Parathyroid adenoma (tissue), 2 donors: Measurements from ENCODE around the gene CRABP2.
A peak's percentile ranks its signal among the peaks of the same experiment; 100 is the strongest.

Experiments used
- H2AFZ ChIP-seq: fragments of 300-600 bp; sonication (generic); one replicate; pipeline ENCODE4 v1.7.0; 2017; ENCODE audit warnings: antibody characterized with exemption, mild to moderate bottlenecking
- H3K27ac ChIP-seq: fragments of 300-600 bp; sonication (generic); one replicate; pipeline ENCODE4 v1.7.0; 2017
- H3K27me3 ChIP-seq: fragments of 300-600 bp; sonication (generic); one replicate; pipeline ENCODE4 v1.7.0; 2017; ENCODE audit warnings: low read length; ENCODE audit not compliant: control insufficient read depth, insufficient read depth
- H3K36me3 ChIP-seq: fragments of 300-600 bp; sonication (generic); one replicate; pipeline ENCODE4 v1.7.0; 2017; ENCODE audit warnings: low read length; ENCODE audit not compliant: control insufficient read depth, insufficient read depth
- H3K4me1 ChIP-seq: fragments of 300-600 bp; sonication (generic); one replicate; pipeline ENCODE4 v1.7.0; 2017; ENCODE audit warnings: control low read depth
- H3K4me2 ChIP-seq: fragments of 300-600 bp; sonication (generic); one replicate; pipeline ENCODE4 v1.7.0; 2017; ENCODE audit warnings: low read length
- H3K4me3 ChIP-seq: fragments of 300-600 bp; sonication (generic); one replicate; pipeline ENCODE4 v1.7.0; 2017; ENCODE audit warnings: low read depth, low read length
- H3K79me2 ChIP-seq: fragments of 300-600 bp; sonication (generic); one replicate; pipeline ENCODE4 v1.7.0; 2017; ENCODE audit warnings: control low read depth
- H3K9ac ChIP-seq: fragments of 300-600 bp; sonication (generic); one replicate; pipeline ENCODE4 v1.7.0; 2017; ENCODE audit warnings: mild to moderate bottlenecking
- H3K9me3 ChIP-seq: fragments of 300-600 bp; sonication (generic); one replicate; pipeline ENCODE4 v1.7.0; 2017; ENCODE audit warnings: low read length; ENCODE audit not compliant: control insufficient read depth
- CTCF ChIP-seq: fragments of 300-600 bp; sonication (generic); IDR thresholded peaks from one replicate; pipeline ENCODE4 v1.7.0; 2017; ENCODE audit warnings: antibody characterized with exemption, mild to moderate bottlenecking
- donor health status: primary hyperparathyroidism.

CRABP2 gene

GRCh38 chr1:156728599-156729462 is 23.4 kb upstream of the CRABP2 start, which contains the start of gene ISG20L2:
ISG20L2 (minus strand) TSS chr1:156728766; CDS start chr1:156727652, 1,114 bp downstream.
- Histone ChIP-seq H3K27ac (peak within 1 kb of the TSS; percentile 91), H3K9me3 (no peaks in the 10 kb centered on the region), H3K4me3 (peak within 1 kb of the TSS; percentile 95), H3K36me3 (no peaks in the 10 kb centered on the region), H3K79me2 (peaks cover 12% of the 10 kb centered on the region), H2AFZ (peak within 1 kb of the TSS; percentile 76), H3K9ac (peak within 1 kb of the TSS; percentile 76), H3K27me3 (no peaks in the 10 kb centered on the region), H3K4me2 (peak within 1 kb of the TSS; percentile 97), H3K4me1 (no peaks in the 10 kb centered on the region)
- TF ChIP-seq CTCF = no peak

- no peak for TF ChIP-seq CTCF
- peak within 1 kb of the TSS; percentile 95 for H3K4me3 ChIP-seq
- peaks cover 14% of the 10 kb centered on the region for H3K79me2 ChIP-seq
- H3K9ac ChIP-seq = peak within 1 kb of the TSS; percentile 76
- no peaks in the 10 kb centered on the region for H3K27me3 ChIP-seq
- H3K4me2 ChIP-seq = peak within 1 kb of the TSS; percentile 97
- peak within 1 kb of the TSS; percentile 91 for H3K27ac ChIP-seq
- H3K36me3 ChIP-seq = no peaks in the 10 kb centered on the region
- no peaks in the 10 kb centered on the region for H3K9me3 ChIP-seq
- H2AFZ ChIP-seq = peak within 1 kb of the TSS; percentile 76
- H3K4me1 ChIP-seq = no peaks in the 10 kb centered on the region
Measured at GRCh38 chr1:156727926-156728598, 22.7 kb upstream of the CRABP2 start, which contains the start of gene METTL25B. METTL25B (plus strand) TSS chr1:156728469; CDS start chr1:156729105, 636 bp downstream.

GRCh38 chr1:156727492-156727891 is 22.1 kb upstream of the CRABP2 start:
- Histone ChIP-seq H3K4me1 (no peaks in the 10 kb centered on the region), H3K27ac (no peak overlapping the region), H3K36me3 (no peaks in the 10 kb centered on the region), H3K4me2 (peak overlapping the region; percentile 69), H3K79me2 (peaks cover 14% of the 10 kb centered on the region), H2AFZ (no peak overlapping the region), H3K9ac (no peak overlapping the region), H3K27me3 (no peaks in the 10 kb centered on the region), H3K4me3 (peak overlapping the region; percentile 68), H3K9me3 (no peaks in the 10 kb centered on the region)
- no peak for TF ChIP-seq CTCF

GRCh38 chr1:156726549-156727226 is 21.3 kb upstream of the CRABP2 start:
- Histone ChIP-seq H3K36me3 (no peaks in the 10 kb centered on the region), H2AFZ (no peak overlapping the region), H3K27ac (no peak overlapping the region), H3K27me3 (no peaks in the 10 kb centered on the region), H3K79me2 (peaks cover 14% of the 10 kb centered on the region), H3K9me3 (no peaks in the 10 kb centered on the region), H3K4me3 (peak overlapping the region; percentile 19), H3K4me2 (peak overlapping the region; percentile 63), H3K4me1 (no peaks in the 10 kb centered on the region), H3K9ac (no peak overlapping the region)
- TF ChIP-seq CTCF = peak; percentile 21
